DMS 273 treated with DMSO at 0.1 percent for 48 hours (cell line): ENCODE results near the gene ALOX5AP.

Source experiments
- DNase-seq: peaks from one replicate; lab custom pipeline; 2025; lab: John Stamatoyannopoulos, UW

The ALOX5AP gene

GRCh38 chr13:30714629-30715371 is 20.5 kb upstream of the ALOX5AP start:
- DNase-seq = no peak

GRCh38 chr13:30715372-30715756 is 20.0 kb upstream of the ALOX5AP start:
- no peak for DNase-seq

DNA sequence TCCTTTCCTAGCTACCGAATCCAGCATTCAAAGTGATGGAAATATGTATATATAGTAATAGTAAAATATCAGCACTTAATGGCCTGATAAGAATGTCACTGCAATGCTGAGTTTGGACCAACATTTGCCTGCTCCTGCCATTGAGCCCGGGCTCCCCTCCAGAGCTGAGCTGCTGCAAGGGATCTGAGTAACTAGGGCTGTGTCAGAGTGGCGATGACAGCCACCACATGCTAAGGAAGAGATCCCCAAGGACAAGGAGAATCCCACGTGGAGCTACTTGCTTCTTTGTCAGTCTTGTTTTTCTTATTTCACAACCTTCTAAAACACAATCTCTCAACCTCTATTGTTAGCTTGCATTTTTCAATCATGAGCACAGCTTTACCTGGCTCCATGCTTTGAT is 19.5 kb upstream of the ALOX5AP start:
- DNase-seq = no peak

DNA sequence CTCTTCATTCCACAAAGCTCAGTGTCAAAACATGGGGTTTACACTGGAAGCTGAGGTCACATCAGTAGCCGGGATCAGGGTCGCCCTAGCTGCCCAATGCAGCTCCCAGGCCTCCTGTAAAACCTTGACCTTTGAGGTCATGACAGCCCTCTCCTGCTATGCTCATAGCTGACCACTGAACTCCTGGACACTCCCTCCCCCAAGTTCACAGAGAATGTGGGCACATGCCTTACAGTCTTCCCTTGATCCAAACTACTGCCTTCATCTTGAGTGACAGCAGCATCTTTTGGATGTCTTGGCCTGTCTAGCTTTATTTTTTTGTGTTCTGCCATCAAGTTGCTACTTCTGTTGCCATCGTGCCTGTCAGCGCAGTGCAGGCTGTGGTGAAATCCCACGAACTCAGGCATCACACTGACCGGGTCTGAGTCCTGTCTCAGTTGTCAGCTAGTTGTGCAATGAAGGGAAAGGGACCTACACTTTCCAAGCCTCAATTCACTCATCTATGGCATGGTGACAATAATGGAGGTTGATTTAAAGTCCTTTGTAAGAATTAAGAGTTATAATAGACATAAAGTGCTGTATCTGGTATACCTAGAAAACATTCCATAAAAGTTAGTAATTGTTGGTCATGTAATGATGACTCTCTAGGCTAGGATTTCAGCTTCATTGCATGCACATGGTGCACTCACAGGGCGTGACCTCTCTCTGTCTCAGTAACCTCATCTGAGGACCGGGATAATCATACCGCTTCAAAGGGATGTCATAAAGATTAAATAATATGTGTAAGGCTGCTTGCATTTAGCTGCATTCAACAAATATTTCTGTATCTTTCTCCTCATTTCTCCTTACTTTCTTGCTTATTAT is 16.4 kb upstream of the ALOX5AP start:
- DNase-seq = no peak

DNA sequence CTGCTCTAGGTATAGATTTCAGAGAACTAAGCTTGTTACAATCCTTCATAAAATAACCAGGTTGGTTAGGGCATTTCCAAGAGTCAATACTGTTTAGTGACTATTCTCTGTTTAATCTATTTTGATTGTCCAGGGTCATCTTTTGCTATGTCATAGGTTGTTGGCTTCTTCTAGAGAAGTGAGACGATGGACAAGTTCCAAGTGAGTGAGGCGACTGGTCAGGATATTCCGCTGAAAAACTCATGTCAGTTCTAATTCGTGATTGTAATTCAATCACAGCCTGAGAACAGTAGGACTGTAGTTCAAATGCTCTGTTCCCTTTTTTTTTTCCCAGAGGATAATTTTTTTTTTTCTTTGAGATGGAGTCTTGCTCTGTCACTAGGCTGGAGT is 15.8 kb upstream of the ALOX5AP start:
- no peak for DNase-seq

DNA sequence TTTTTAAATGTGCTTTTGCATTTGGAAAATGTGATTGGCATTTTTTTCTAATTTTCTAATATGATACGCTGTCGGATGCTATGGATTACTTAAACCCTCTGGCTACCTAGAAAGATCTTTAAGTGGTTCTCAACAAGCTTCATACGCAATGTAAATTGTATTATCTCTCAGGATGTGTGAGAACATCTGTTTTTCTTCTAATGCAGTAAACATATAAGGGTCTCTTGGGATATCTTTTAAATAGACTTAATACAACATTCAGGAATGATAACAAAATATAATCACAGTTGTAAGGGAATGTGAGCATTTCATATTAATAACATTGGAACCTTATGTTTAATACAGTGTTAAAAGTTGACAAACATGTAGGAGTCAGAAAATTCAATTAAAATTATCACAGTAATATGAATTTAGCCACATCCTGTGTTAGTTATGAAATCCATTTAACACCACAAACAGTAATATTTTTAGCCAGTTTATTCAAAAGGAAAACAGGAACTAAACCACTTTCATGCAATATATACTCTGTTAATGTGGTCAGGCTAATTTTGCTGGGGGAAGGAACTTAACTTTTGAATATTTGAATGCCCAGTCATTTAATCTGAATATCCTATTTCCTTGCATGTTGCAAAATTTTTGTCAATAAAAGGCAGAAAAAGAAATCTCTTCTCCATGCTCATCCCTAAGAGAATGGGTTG is 15.0 kb upstream of the ALOX5AP start:
- no peak for DNase-seq

DNA sequence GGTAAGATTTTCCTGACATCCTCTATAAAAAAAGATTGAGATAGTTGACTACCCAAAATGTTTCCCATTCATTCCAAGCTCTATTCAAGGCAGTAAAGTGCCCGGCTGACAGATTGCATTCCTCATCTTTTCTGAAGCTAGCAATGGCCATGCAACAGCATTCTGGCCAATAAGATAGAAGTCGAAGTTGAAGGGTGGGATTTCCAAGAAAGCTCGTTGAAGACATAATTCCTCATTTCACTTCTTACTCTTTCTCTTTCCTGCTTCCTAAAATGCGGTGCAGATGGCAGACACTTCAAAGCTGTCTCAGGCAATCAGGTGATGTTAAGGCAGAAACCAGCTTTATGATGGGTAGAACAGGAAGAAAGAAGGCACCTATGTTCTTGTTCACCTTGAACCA is 13.4 kb upstream of the ALOX5AP start:
- DNase-seq = no peak

GRCh38 chr13:30722361-30722760 is 13.0 kb upstream of the ALOX5AP start:
- DNase-seq = no peak

GRCh38 chr13:30724778-30725177 is 10.6 kb upstream of the ALOX5AP start:
- DNase-seq = no peak

DNA sequence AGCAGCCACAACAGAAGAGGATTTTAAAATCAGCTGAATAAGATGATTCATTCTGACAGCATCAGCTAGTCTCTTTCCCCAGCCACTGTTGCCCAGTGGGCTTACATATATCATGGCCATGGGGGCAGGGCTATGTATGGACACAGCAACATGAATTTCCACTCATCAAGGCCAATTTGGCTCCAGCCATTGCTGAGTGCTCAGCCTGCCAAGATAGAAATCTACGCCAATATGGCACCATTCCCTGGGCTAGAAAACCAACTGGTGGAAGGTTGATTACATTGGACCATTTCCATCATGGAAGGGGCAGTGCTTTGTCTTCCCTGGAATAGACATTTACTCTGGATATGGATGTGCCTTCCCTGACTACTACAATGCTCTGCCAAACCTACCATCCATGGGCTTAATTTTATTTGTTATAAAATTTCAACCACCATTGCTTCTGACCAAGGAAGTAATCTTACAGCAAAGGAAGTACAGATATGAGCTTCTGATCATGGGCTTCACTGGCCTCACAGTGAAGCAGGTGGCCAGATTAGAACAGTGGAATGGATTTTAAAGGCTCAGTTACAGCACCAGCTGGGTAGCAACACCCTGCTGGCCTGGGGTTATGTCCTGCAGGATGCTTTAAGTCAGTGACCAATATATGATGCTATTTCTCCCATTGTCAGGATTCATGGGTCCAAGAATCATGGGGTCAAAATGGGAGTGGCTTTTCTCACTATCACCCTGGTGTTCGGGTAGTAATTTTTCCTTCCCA is 9.8 kb upstream of the ALOX5AP start:
- no peak for DNase-seq

- no peak for DNase-seq
Observed at GRCh38 chr13:30726192-30726591, 9.2 kb upstream of the ALOX5AP start.

DNA sequence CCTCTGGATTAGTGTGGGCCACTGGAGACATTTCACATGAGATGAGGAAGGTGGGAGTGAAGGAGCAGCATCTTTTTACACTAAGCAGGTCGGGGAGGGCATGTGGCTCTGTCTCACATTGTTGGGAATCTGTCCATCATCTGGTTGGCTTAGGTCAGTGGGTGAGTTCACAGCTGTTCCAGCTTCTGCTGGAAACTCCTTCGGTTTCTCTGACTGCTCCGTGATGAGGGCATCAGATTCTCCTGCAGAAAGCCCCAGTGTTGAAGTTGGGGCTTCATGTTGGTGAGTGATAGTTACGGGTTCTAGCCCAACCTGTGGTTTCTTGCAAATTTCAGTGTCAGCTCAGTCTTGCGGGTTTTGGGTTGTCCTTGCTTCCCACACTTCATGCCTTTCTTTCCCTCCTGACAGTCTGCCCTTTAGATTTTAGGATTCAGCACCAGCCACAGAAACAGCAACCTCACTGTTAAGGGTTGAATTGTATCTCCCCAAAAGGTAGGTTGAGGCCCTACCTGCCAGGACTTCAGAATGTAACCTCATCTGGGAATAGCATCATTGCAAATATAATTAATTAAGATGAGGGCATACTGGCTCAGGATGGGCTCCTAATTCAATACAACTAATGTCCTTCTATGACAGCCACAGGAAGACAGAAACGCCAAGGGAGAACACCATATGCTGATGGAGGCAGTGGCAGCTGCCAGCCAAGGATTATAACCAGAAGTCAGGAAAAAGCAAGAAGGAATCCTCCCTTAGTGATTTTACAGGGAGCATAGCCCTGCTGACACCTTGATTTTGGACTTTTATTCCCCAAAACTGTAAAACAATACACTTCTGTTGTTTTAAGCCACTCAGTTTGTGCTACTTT is 7.6 kb upstream of the ALOX5AP start:
- peak; percentile 27 for DNase-seq

- no peak for DNase-seq
Observed at GRCh38 chr13:30729801-30730200, 5.5 kb upstream of the ALOX5AP start.

DNA sequence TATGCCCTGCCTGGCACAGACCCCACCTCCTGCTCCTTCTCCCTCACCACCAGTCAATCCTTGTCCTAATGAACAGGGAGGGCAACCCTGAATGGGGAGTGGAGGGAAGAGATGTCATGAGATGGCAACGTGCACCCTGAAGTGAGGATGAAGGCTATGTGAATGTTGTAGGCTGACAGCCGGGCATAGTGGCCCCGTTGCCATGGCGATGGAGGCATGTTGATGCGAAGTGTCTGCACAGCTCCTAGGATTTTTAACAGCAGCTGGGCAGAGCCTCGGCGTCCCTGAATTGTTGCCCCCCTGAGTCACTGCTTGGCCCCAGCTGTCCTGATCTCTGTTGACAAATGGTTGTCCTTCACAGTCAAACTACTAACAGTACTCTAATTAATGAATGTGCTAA is 4.8 kb upstream of the ALOX5AP start:
- DNase-seq = peak; percentile 6

DNA sequence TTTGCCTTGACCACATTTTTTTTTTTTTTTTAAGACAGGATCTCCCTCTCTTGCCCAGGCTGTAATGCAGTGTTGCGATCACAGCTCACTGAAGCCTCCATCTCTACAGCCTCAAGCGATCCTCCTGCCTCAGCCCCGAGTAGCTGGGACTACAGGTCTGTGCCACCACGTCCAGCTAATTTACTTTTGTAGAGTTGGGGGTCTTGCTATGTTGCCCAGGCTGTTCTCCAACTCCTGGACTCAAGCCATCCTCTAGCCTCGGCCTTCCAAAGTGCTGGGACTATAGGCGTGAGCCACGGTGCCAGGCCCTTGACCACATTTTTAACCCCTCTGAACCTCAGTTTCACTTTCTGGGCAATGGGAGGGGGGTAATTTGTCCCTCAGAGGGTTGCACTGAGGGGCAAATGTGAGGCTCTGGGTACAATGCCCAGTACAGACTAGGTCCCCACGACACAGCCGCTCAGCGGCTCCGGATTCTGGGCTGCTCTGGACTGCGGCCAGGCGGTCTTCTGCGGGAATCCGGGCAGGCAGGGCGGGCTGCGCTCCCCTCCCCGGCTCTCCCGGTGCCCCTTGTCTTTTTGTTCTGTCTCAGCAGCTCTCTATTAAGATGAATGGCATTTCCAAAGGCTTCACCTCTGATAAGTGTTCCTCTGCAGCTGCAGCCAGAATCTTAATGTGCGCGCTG is 3.8 kb upstream of the ALOX5AP start:
- no peak for DNase-seq

DNA sequence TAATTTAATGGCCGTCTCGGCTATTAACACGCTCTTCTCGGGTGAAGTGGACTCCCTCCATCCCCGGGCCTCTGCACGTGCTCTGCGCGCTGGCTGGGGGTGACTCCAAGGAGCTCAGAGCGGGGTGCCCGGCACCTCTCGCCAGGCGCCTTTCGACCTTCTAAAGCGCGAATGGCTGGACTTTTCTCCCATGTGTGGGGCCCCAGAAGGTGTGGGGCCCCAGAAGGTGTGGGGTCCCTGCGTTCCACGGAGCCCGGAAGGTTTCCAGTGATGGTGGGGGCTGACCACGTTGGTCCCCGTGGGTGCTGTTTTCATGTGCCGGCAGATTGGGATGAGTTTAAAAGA is 3.3 kb upstream of the ALOX5AP start:
- no peak for DNase-seq

GRCh38 chr13:30734439-30734838 is 904 bp upstream of the ALOX5AP start:
- no peak for DNase-seq

GRCh38 chr13:30735872-30736175 is 481 bp downstream of the ALOX5AP start:
- DNase-seq = no peak

GRCh38 chr13:30736461-30737320 is 1.3 kb downstream of the ALOX5AP start:
- no peak for DNase-seq
